ENCODE measurements around the gene MYL5. TPM values are rescaled to one million over a fixed set of nuclear protein-coding genes. Genes with fewer than 3 reads are reported as not detected.

Gene MYL5
- total and polyA plus RNA-seq, 10 of the 15 experiments (the other 5 are each of a cell fraction or from before 2014, with no cell fraction given): 1.2 to 13.8 (median 7.1) TPM

DNA sequence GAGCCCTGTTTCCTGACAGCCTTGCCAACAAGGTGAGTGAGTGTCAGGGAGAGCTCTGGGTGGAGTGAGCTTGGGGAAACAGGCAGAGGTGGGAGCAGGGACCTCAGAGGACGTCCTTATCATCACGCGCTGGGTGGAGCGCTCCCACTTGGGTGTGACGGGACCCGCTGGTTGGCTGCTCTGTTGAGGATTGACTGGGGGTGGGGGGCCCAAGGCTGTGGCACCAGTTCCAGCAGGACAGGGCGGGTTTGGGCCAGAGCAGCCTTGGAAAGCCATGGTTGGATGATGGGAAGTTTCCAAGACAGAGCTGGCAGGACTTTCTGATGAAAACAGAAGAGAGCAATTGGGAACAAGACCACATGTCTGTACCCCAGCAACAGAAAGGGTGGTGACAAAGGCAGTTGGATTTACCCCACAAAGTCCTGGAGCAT, 28.3 kb downstream of the MYL5 start:
- CTCF ChIA-PET: no interaction called here
- no peak for TF ChIP-seq POLR2A (IDR thresholded peaks at IDR 0.05; ENCODE audit: low read depth, low read length)
- TF ChIP-seq, protein P1, sequence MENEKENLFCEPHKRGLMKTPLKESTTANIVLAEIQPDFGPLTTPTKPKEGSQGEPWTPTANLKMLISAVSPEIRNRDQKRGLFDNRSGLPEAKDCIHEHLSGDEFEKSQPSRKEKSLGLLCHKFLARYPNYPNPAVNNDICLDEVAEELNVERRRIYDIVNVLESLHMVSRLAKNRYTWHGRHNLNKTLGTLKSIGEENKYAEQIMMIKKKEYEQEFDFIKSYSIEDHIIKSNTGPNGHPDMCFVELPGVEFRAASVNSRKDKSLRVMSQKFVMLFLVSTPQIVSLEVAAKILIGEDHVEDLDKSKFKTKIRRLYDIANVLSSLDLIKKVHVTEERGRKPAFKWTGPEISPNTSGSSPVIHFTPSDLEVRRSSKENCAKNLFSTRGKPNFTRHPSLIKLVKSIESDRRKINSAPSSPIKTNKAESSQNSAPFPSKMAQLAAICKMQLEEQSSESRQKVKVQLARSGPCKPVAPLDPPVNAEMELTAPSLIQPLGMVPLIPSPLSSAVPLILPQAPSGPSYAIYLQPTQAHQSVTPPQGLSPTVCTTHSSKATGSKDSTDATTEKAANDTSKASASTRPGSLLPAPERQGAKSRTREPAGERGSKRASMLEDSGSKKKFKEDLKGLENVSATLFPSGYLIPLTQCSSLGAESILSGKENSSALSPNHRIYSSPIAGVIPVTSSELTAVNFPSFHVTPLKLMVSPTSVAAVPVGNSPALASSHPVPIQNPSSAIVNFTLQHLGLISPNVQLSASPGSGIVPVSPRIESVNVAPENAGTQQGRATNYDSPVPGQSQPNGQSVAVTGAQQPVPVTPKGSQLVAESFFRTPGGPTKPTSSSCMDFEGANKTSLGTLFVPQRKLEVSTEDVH (IDR thresholded peaks at IDR 0.05; ENCODE audit: low read depth, partially characterized antibody): no peak
- TF ChIP-seq HDAC2 (IDR thresholded peaks at IDR 0.05): no peak
- TF ChIP-seq, protein P2, sequence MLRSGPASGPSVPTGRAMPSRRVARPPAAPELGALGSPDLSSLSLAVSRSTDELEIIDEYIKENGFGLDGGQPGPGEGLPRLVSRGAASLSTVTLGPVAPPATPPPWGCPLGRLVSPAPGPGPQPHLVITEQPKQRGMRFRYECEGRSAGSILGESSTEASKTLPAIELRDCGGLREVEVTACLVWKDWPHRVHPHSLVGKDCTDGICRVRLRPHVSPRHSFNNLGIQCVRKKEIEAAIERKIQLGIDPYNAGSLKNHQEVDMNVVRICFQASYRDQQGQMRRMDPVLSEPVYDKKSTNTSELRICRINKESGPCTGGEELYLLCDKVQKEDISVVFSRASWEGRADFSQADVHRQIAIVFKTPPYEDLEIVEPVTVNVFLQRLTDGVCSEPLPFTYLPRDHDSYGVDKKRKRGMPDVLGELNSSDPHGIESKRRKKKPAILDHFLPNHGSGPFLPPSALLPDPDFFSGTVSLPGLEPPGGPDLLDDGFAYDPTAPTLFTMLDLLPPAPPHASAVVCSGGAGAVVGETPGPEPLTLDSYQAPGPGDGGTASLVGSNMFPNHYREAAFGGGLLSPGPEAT (IDR thresholded peaks at IDR 0.05; ENCODE audit: low read depth): no peak
- TF ChIP-seq, protein P3, sequence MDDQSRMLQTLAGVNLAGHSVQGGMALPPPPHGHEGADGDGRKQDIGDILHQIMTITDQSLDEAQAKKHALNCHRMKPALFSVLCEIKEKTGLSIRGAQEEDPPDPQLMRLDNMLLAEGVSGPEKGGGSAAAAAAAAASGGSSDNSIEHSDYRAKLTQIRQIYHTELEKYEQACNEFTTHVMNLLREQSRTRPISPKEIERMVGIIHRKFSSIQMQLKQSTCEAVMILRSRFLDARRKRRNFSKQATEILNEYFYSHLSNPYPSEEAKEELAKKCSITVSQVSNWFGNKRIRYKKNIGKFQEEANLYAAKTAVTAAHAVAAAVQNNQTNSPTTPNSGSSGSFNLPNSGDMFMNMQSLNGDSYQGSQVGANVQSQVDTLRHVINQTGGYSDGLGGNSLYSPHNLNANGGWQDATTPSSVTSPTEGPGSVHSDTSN (IDR thresholded peaks at IDR 0.05; ENCODE audit: insufficient replicate concordance, low read depth, low read length): no peak
- TF ChIP-seq, protein P4, sequence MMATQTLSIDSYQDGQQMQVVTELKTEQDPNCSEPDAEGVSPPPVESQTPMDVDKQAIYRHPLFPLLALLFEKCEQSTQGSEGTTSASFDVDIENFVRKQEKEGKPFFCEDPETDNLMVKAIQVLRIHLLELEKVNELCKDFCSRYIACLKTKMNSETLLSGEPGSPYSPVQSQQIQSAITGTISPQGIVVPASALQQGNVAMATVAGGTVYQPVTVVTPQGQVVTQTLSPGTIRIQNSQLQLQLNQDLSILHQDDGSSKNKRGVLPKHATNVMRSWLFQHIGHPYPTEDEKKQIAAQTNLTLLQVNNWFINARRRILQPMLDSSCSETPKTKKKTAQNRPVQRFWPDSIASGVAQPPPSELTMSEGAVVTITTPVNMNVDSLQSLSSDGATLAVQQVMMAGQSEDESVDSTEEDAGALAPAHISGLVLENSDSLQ (IDR thresholded peaks at IDR 0.05): no peak
- no peak for TF ChIP-seq ZNF207 (IDR thresholded peaks at IDR 0.05; ENCODE audit: borderline replicate concordance)
- no peak for TF ChIP-seq HCFC1 (IDR thresholded peaks at IDR 0.05; ENCODE audit: low read length)
- no peak for TF ChIP-seq PAX5 (IDR thresholded peaks at IDR 0.05; ENCODE audit: borderline replicate concordance, low read depth, low read length)
- TF ChIP-seq, protein P5, sequence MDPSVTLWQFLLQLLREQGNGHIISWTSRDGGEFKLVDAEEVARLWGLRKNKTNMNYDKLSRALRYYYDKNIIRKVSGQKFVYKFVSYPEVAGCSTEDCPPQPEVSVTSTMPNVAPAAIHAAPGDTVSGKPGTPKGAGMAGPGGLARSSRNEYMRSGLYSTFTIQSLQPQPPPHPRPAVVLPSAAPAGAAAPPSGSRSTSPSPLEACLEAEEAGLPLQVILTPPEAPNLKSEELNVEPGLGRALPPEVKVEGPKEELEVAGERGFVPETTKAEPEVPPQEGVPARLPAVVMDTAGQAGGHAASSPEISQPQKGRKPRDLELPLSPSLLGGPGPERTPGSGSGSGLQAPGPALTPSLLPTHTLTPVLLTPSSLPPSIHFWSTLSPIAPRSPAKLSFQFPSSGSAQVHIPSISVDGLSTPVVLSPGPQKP (IDR thresholded peaks at IDR 0.05; ENCODE audit: low read depth, low read length): no peak
- no peak for TF ChIP-seq GABPA (IDR thresholded peaks at IDR 0.05; ENCODE audit: low read depth)
- no peak for TF ChIP-seq KDM1A (IDR thresholded peaks at IDR 0.05; ENCODE audit: borderline replicate concordance)
- no peak for TF ChIP-seq DPF2 (IDR thresholded peaks at IDR 0.05)
- TF ChIP-seq, protein P6, sequence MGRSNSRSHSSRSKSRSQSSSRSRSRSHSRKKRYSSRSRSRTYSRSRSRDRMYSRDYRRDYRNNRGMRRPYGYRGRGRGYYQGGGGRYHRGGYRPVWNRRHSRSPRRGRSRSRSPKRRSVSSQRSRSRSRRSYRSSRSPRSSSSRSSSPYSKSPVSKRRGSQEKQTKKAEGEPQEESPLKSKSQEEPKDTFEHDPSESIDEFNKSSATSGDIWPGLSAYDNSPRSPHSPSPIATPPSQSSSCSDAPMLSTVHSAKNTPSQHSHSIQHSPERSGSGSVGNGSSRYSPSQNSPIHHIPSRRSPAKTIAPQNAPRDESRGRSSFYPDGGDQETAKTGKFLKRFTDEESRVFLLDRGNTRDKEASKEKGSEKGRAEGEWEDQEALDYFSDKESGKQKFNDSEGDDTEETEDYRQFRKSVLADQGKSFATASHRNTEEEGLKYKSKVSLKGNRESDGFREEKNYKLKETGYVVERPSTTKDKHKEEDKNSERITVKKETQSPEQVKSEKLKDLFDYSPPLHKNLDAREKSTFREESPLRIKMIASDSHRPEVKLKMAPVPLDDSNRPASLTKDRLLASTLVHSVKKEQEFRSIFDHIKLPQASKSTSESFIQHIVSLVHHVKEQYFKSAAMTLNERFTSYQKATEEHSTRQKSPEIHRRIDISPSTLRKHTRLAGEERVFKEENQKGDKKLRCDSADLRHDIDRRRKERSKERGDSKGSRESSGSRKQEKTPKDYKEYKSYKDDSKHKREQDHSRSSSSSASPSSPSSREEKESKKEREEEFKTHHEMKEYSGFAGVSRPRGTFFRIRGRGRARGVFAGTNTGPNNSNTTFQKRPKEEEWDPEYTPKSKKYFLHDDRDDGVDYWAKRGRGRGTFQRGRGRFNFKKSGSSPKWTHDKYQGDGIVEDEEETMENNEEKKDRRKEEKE (IDR thresholded peaks at IDR 0.05): no peak
- TF ChIP-seq TARDBP (IDR thresholded peaks at IDR 0.05; ENCODE audit: borderline replicate concordance): no peak

More for the DNA sequence above, 28.3 kb downstream of the MYL5 start:
- H2AFZ ChIP-seq (ENCODE audit: control insufficient read depth, low read depth, low read length): no peak overlapping the region
- H3K9me3 ChIP-seq (replicated peaks; ENCODE audit: control insufficient read depth, insufficient read depth, low read length): no peaks in the 10 kb centered on the region; the same call in 2 of the 3 replicates
- ATAC-seq (no peak), FAIRE-seq (no peak), DNase-seq (ENCODE audit: low read depth, low spot score) (no peak)
- H3K27ac ChIP-seq (ENCODE audit: control insufficient read depth, insufficient read depth): no peak overlapping the region
- BruUV-seq (replicated peaks): no TSS peak
- no peaks in the 10 kb centered on the region for H3K27me3 ChIP-seq (replicated peaks in 1 of 2; ENCODE audit: control insufficient read depth in 2 of 2, insufficient read depth in 2 of 2, low read length in 1 of 2)
- whole genome bisulfite sequencing (ENCODE audit: insufficient coverage, insufficient replicate concordance, low lambda C conversion rate, missing lambda C conversion rate): 61% methylated on average over 4 of the region's 7 CpGs
- POLR2A ChIA-PET: no interaction called here
- in situ Hi-C loops (cut with MboI) (no loop called here), intact Hi-C loops (cut with micrococcal nuclease; ENCODE audit: unreplicated experiment) (no loop called here)
- RAD21 ChIA-PET (ENCODE audit: unreplicated experiment): no interaction called here
- SMC1A ChIA-PET (ENCODE audit: uncharacterized antibody, unreplicated experiment): no interaction called here
- no peak overlapping the region for H3K4me2 ChIP-seq (ENCODE audit: control insufficient read depth, insufficient read depth)
- H3K79me2 ChIP-seq (ENCODE audit: control insufficient read depth, insufficient read depth, low read length): peaks cover 15% of the 10 kb centered on the region
- peaks cover 8% of the 10 kb centered on the region for H3K4me1 ChIP-seq (ENCODE audit: control insufficient read depth, insufficient read depth, low read length)
- no peaks in the 10 kb centered on the region for H4K20me1 ChIP-seq (ENCODE audit: control insufficient read depth, insufficient read depth)
- no peak overlapping the region for H3K9ac ChIP-seq (ENCODE audit: control insufficient read depth, insufficient read depth, low read length)
- no peaks in the 10 kb centered on the region for H3K36me3 ChIP-seq (ENCODE audit: control insufficient read depth in 2 of 2, insufficient read depth in 2 of 2, low read length in 1 of 2)
- no peak overlapping the region for H3K4me3 ChIP-seq

Measured in GM12878 (cell line).